HG03175 (cell line): ENCODE results near the gene NUP188.
A peak's percentile ranks its signal among the peaks of the same experiment; 100 is the strongest.

Experiments
- ATAC-seq: cut with Tn5 transposase; IDR thresholded peaks from one replicate; pipeline ENCODE4 v1.9.1; 2021; ENCODE audit warnings: mild to moderate bottlenecking, moderate library complexity; ENCODE audit not compliant: unreplicated experiment

NUP188 gene

GRCh38 chr9:128947527-128948301 is at the start of gene NUP188, which contains the start of gene DOLK:
Gene NUP188 (plus strand): TSS chr9:128947699. CDS start chr9:128947720, 21 bp downstream.
Gene DOLK (minus strand): TSS chr9:128947603. CDS start chr9:128947303, 300 bp downstream.
- peak; percentile 80 for ATAC-seq

- no peak for ATAC-seq
Measured at GRCh38 chr9:128898382-128898781, 49.1 kb upstream of the NUP188 start.

GRCh38 chr9:128898845-128899565 is 48.5 kb upstream of the NUP188 start:
- ATAC-seq = no peak

GRCh38 chr9:128899566-128900322 is 47.8 kb upstream of the NUP188 start:
- no peak for ATAC-seq

- ATAC-seq = no peak
Measured at GRCh38 chr9:128901379-128901778, 46.1 kb upstream of the NUP188 start.

GRCh38 chr9:128901822-128902221 is 45.7 kb upstream of the NUP188 start:
- peak; percentile 26 for ATAC-seq

GRCh38 chr9:128902351-128903078 is 45.0 kb upstream of the NUP188 start:
- peak; percentile 83 for ATAC-seq

GRCh38 chr9:128903079-128903461 is 44.4 kb upstream of the NUP188 start:
- no peak for ATAC-seq

GRCh38 chr9:128903871-128904620 is 43.5 kb upstream of the NUP188 start:
- ATAC-seq = no peak

GRCh38 chr9:128905964-128906363 is 41.5 kb upstream of the NUP188 start:
- no peak for ATAC-seq

- ATAC-seq = no peak
Measured at GRCh38 chr9:128906741-128907140, 40.8 kb upstream of the NUP188 start.

- no peak for ATAC-seq
Measured at GRCh38 chr9:128908372-128908771, 39.1 kb upstream of the NUP188 start.

GRCh38 chr9:128909859-128910258 is 37.6 kb upstream of the NUP188 start:
- no peak for ATAC-seq

- ATAC-seq = no peak
Measured at GRCh38 chr9:128910906-128911305, 36.6 kb upstream of the NUP188 start.

- ATAC-seq = no peak
Measured at GRCh38 chr9:128911529-128912035, 35.9 kb upstream of the NUP188 start.

GRCh38 chr9:128912270-128912853 is 35.1 kb upstream of the NUP188 start:
- ATAC-seq = no peak

- ATAC-seq = no peak
Measured at GRCh38 chr9:128913048-128913900, 34.2 kb upstream of the NUP188 start.

GRCh38 chr9:128913995-128914772 is 33.3 kb upstream of the NUP188 start:
- ATAC-seq = no peak
